LNCaP clone FGC (cell line): ENCODE measurements around the gene ROBO3.

ENCODE experiments used
- DNase-seq: peaks from one replicate; pipeline ENCODE4 v3.0.0-alpha.2; 2011; ENCODE audit warnings: low read depth
- H3K4me3 ChIP-seq: 2 replicates; pipeline ENCODE4 v1.5.1; 2011; ENCODE audit warnings: mild to moderate bottlenecking, low read depth, low read length, control low read depth
- TF ChIP-seq, protein P1 (sequence below): IDR thresholded peaks from 2 replicates; pipeline ENCODE4 v1.5.1; 2012; ENCODE audit warnings: mild to moderate bottlenecking; ENCODE audit not compliant: control insufficient read depth, insufficient read depth; ENCODE audit errors: extremely low read depth

Gene ROBO3

DNA sequence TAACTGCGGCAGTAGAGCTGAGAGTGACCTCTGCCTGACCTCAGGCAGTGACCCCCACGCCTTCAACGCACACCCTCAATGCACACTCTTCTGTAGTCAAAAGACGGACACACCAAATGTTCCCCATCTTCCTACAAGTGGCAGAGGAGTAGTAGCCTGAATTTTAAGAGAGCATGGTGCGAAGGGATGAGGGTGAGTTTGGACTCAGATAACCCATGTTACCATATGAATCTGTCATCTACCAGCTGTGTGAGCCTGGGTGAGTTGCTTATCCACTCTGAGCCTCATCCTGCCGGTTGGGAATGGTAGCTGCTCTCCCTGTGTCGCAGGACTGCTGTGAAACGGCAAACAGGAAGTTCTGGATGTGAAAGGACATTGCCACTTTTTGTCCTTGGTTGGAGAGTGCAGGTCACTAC lies 20.6 kb upstream of the ROBO3 start:
- TF ChIP-seq, protein P1, sequence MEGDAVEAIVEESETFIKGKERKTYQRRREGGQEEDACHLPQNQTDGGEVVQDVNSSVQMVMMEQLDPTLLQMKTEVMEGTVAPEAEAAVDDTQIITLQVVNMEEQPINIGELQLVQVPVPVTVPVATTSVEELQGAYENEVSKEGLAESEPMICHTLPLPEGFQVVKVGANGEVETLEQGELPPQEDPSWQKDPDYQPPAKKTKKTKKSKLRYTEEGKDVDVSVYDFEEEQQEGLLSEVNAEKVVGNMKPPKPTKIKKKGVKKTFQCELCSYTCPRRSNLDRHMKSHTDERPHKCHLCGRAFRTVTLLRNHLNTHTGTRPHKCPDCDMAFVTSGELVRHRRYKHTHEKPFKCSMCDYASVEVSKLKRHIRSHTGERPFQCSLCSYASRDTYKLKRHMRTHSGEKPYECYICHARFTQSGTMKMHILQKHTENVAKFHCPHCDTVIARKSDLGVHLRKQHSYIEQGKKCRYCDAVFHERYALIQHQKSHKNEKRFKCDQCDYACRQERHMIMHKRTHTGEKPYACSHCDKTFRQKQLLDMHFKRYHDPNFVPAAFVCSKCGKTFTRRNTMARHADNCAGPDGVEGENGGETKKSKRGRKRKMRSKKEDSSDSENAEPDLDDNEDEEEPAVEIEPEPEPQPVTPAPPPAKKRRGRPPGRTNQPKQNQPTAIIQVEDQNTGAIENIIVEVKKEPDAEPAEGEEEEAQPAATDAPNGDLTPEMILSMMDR, result no peak
- no peak overlapping the region for H3K4me3 ChIP-seq
- DNase-seq, result no peak

DNA sequence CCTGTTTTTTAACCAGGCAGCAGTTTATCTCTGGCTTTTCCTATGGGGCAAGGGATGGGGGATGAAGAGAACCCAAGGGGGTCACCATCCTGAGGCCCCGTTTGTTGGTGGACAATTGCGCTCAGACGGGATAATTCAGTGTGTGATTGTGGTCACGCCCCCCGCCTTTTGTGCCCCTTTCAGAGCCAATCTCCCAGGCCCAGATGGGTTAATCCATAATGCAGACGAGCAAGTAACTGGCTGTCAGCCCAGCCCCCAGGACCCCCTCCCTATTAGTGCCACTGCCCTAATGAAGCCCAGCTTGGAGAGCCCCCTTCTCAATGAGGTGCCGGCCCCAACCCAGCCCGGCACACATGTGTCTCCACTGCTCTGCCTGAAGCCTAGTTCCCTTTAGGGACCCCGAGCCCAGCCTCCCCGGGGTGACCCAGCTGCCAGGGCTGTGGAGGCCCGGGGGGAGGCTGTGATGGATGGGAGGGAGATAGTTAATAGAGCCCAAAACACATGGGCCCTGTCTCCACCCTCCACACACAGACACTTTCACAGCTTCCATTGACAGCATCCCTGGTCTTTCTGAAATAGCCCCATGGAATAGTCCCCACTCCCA lies 19.1 kb upstream of the ROBO3 start:
- TF ChIP-seq, protein P1, result no peak
- DNase-seq, result no peak
- no peak overlapping the region for H3K4me3 ChIP-seq

DNA sequence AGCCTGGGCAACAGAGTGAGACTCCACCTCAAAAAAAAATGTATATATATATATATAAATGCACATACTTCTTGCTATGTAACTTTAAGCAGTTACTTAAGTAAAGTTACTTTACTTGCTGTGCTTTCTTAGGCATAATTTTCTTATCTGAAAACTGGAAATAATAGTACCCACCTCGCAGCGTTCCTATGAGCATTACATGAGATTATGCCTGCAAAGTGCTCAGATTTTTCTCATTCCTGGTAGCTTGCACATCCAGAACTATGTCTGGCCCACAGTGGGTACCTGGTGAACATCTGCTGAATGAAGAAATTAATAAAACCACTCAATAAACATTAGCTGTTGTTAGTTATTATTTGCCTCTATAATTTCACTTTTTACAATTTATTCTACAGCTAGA lies 6.1 kb upstream of the ROBO3 start:
- no peak for DNase-seq
- no peak overlapping the region for H3K4me3 ChIP-seq
- TF ChIP-seq, protein P1, result no peak

DNA sequence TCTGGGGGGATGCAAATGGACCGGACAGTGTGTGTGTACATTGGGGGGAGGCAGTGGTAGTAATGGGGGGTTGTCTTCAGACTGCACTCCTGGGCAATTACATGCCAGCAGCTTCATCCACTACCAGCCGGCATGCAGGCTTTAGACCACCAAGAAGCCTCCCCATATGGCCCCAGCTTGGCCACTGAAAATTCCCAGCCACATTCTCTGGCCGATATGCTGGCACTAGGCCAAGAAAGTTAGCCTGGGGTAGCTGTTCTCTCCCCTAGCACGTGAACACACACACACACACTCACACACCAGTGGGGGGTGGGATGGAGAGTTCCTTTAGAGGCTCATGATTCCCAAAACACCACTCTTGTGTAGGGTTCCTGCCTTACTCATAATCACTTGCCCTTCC lies 3.6 kb upstream of the ROBO3 start:
- no peak overlapping the region for H3K4me3 ChIP-seq
- TF ChIP-seq, protein P1, result no peak
- no peak for DNase-seq

DNA sequence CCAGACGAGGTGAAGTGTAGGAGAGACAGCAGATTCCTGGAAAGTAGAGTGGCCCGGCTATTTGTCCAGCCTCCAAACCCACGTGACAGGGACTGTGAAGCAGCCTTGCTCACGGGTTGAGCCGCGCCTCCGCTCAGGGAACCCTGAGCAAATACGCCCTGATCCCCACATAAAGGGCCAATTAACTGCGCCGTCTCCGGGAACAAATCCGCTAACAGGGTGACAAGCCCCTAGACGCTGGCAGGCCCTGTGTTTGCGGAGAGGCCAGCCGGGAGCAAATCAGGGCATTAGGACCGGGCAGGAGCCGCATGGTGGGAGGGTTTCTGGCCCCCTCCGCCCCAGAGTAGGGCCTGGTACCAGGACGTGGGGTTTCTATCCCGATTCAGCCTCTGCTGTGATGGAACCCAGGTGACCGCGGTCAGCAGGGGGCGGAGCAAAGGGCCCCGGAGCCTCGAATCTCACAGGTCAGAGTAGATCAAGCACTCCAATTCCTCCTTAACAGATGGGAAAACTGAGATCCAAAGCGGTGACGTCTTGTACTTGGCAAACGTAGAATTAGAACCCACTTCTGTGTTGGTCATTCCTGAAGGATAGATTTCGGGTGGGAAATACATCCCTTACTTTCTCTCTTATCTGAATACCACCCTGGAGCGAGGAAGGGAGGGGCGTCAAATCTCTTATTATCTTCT lies 2.0 kb upstream of the ROBO3 start:
- DNase-seq, result no peak
- H3K4me3 ChIP-seq, result peak overlapping the region; percentile 17; the same call in 1 of the 2 replicates
- TF ChIP-seq, protein P1, result no peak

DNA sequence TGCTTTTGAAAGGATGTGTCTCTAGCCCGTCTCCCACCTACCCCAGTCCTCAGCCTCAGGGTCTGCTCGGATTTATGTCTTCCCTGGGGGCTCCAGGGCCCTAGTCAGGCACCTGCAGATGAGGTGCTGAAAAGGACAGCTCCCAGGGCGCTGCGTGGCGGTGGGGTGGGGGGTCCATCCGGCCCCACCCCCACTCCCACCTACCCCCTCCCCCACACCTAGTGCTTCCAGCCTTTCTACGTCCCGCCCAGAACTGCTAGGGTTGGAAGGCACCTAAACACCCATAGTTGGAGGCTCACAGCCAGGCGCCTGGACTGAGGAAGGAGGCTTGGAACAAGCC lies 1.4 kb upstream of the ROBO3 start:
- H3K4me3 ChIP-seq, result no peak overlapping the region
- no peak for DNase-seq
- TF ChIP-seq, protein P1, result no peak
